Measurements from ENCODE around the gene MAP3K5. TPM values are rescaled to one million over a fixed set of nuclear protein-coding genes. Genes with fewer than 3 reads are reported as not detected.

Gene MAP3K5
- total RNA-seq, 1 donor from 2014 or later: 0.02 TPM

GRCh38 chr6:136510299-136510698, 282.0 kb downstream of the MAP3K5 start:
- no peak overlapping the region for H3K27ac Mint-ChIP-seq
- no peaks in the 10 kb centered on the region for H3F3A ChIP-seq (ENCODE audit: low read depth)
- no peaks in the 10 kb centered on the region for H3K36me3 Mint-ChIP-seq
- H3K79me2 ChIP-seq (ENCODE audit: low read depth): no peaks in the 10 kb centered on the region
- no peaks in the 10 kb centered on the region for H3K9me3 ChIP-seq (ENCODE audit: low read depth)
- no peak overlapping the region for H3K4me3 Mint-ChIP-seq
- peaks cover 12% of the 10 kb centered on the region for H3K4me1 ChIP-seq
- DNase-seq (ENCODE audit: low spot score): no peak
- no peaks in the 10 kb centered on the region for H3K9me3 Mint-ChIP-seq
- no peak overlapping the region for H3K4me3 ChIP-seq
- H3K27me3 ChIP-seq: no peaks in the 10 kb centered on the region
- no peak overlapping the region for H3K9ac ChIP-seq
- peaks cover 14% of the 10 kb centered on the region for H3K4me1 Mint-ChIP-seq
- H3K27me3 Mint-ChIP-seq (ENCODE audit: insufficient read depth, low read depth): peaks cover 2% of the 10 kb centered on the region
- no peaks in the 10 kb centered on the region for H4K20me1 ChIP-seq (ENCODE audit: low read depth)
- H3K4me2 ChIP-seq: no peak overlapping the region
- no peak overlapping the region for H3K27ac ChIP-seq
- TF ChIP-seq, protein P1, sequence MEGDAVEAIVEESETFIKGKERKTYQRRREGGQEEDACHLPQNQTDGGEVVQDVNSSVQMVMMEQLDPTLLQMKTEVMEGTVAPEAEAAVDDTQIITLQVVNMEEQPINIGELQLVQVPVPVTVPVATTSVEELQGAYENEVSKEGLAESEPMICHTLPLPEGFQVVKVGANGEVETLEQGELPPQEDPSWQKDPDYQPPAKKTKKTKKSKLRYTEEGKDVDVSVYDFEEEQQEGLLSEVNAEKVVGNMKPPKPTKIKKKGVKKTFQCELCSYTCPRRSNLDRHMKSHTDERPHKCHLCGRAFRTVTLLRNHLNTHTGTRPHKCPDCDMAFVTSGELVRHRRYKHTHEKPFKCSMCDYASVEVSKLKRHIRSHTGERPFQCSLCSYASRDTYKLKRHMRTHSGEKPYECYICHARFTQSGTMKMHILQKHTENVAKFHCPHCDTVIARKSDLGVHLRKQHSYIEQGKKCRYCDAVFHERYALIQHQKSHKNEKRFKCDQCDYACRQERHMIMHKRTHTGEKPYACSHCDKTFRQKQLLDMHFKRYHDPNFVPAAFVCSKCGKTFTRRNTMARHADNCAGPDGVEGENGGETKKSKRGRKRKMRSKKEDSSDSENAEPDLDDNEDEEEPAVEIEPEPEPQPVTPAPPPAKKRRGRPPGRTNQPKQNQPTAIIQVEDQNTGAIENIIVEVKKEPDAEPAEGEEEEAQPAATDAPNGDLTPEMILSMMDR (IDR thresholded peaks at IDR 0.05): no peak
- TF ChIP-seq EZH2phosphoT487 (IDR thresholded peaks at IDR 0.05): no peak
- H3K36me3 ChIP-seq: no peaks in the 10 kb centered on the region
- no peak overlapping the region for H2AFZ ChIP-seq (replicated peaks)

DNA sequence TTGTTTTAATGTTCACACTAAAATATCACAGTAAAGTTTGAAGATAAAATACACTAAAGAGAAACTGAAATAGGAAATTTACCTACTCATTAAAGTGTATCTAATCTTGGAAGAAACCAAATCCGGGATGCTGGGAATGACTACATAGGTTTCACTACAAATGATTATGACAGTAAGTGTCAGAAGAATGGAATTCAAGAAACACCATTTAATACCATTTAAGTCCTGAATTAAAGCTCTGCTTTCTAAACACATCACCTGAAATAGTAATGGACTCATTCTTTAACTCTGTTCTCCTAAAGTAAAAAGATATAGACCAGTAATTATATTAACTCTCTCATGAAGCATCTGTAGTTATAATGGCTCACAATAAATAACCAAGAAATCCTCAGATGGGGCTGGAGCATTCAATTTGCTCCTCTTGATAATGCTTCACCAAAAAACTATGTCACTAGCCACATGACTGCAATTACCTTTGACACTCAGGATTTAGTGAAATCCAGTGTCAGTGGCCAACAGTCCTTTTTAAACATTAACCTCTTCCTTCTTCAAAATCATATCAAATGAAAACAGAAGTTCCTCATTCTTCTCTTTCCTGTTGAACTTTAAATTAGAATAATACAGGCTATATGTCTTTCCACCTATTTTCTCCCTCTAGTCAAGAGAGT, 283.4 kb downstream of the MAP3K5 start:
- H3K27me3 Mint-ChIP-seq (ENCODE audit: insufficient read depth, low read depth): peaks cover 1% of the 10 kb centered on the region
- H3K36me3 Mint-ChIP-seq: no peaks in the 10 kb centered on the region
- no peaks in the 10 kb centered on the region for H3K79me2 ChIP-seq (ENCODE audit: low read depth)
- peaks cover 14% of the 10 kb centered on the region for H3K4me1 Mint-ChIP-seq
- H3K27me3 ChIP-seq: no peaks in the 10 kb centered on the region
- DNase-seq (ENCODE audit: low spot score): no peak
- no peak overlapping the region for H3K27ac ChIP-seq
- no peaks in the 10 kb centered on the region for H3F3A ChIP-seq (ENCODE audit: low read depth)
- H3K4me2 ChIP-seq: no peak overlapping the region
- peaks cover 12% of the 10 kb centered on the region for H3K4me1 ChIP-seq
- TF ChIP-seq EZH2phosphoT487 (IDR thresholded peaks at IDR 0.05) (no peak), EZH2 (IDR thresholded peaks at IDR 0.05) (no peak)
- TF ChIP-seq, protein P1 (IDR thresholded peaks at IDR 0.05): no peak
- no peak overlapping the region for H3K27ac Mint-ChIP-seq
- no peak overlapping the region for H3K9ac ChIP-seq
- no peaks in the 10 kb centered on the region for H3K9me3 Mint-ChIP-seq
- no peak overlapping the region for H3K4me3 ChIP-seq
- no peaks in the 10 kb centered on the region for H3K36me3 ChIP-seq
- no peak overlapping the region for H3K4me3 Mint-ChIP-seq
- H4K20me1 ChIP-seq (ENCODE audit: low read depth): no peaks in the 10 kb centered on the region
- H2AFZ ChIP-seq (replicated peaks): no peak overlapping the region
- H3K9me3 ChIP-seq (ENCODE audit: low read depth): no peaks in the 10 kb centered on the region

Small RNA genes within 50 kb of the gene (small RNA-seq; reads per million reads assigned to genes)
- not detected for gene RNA5SP219

Other genes with a start within 250 kb of the MAP3K5 start
- gene MAP7, start 242.1 kb downstream of the MAP3K5 start, total RNA-seq (ENCODE audit: low replicate concordance): 8.9 and 9.0 TPM in 2 replicates
- gene PEX7, start 30.1 kb upstream of the MAP3K5 start, total RNA-seq (ENCODE audit: low replicate concordance): 16.7 and 16.9 TPM in 2 replicates
- 0.58 TPM in 1 of 2 replicates, not detected in the other for gene SLC35D3, start 129.8 kb upstream of the MAP3K5 start, total RNA-seq (ENCODE audit: low replicate concordance)